Upper lobe of left lung (tissue), 4 donors: ENCODE measurements around the gene ARHGAP26.

Source experiments
- EP300 ChIP-seq, 4 donors: sonication (generic); formaldehyde crosslinking; IDR thresholded peaks; one replicate each; pipeline ENCODE4 v1.5.1; 2017; ENCODE audit warnings: antibody characterized with exemption in 4 of 4, control low read depth in 2 of 4
- POLR2A ChIP-seq, 4 donors: fragments of 450-650 bp; IDR thresholded peaks; one replicate each; pipeline ENCODE4 v1.5.1; 2016 to 2017; ENCODE audit warnings: antibody characterized with exemption in 4 of 4, mild to moderate bottlenecking in 2 of 4
- POLR2AphosphoS5 ChIP-seq, 2 donors: sonication (generic); formaldehyde crosslinking; IDR thresholded peaks; one replicate each; pipeline ENCODE4 v1.5.1; 2017; ENCODE audit warnings: antibody characterized with exemption in 2 of 2

GRCh38 chr5:142722146-142722545 lies 48.0 kb upstream of the ARHGAP26 start:
- TF ChIP-seq POLR2AphosphoS5 (IDR thresholded peaks at IDR 0.05) (no peak), EP300 (IDR thresholded peaks at IDR 0.05) (no peak), POLR2A (IDR thresholded peaks at IDR 0.05) (no peak)
